GM21786 (cell line): ENCODE data around the gene PCOLCE2.
"Not testable (repeated sequence)": the region's sequence is repeated elsewhere in the genome, so short reads cannot be mapped to it uniquely, and the experiment has no call there.

Experiments
- ATAC-seq: cut with Tn5 transposase; IDR thresholded peaks from one replicate; pipeline ENCODE4 v1.9.1; 2021; ENCODE audit not compliant: unreplicated experiment

The PCOLCE2 gene

DNA sequence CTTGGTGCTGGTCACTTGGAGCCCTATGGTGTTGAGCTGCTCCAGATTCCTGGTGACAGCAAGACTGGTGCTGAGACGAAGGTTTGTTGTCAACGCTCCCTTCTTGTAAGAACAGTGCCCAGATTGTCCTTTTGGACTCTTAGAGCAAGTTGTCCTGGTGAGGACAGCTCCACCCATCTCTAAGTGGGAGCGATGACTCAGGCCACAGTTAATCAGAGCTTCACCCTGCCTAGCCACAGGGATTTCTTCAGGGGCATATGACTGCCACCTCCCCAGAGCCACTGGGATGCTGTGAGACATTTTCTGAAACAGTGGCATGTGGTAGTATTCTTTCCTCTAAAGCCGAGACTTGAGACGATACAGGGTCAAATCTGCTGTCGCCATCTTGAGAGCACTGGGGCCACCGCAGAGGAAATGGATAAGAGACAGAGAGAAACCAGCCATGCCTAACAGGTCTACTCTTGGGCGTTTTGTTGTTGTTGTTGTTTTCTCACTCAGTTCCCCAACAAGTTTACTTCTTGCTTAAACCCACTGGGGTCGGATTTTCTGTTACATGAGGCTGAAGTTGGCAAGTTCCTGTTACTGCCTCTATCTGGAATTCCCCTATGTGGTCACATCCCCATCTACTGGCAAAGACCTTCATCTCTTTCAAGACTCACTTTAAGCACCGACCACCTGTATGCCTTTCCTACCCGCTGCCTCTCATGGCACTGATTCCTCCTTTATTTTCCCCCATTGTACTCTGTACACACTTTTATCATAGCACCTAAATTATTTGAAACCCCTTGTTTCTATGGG is 16.0 kb upstream of the PCOLCE2 start:
- no peak for ATAC-seq

DNA sequence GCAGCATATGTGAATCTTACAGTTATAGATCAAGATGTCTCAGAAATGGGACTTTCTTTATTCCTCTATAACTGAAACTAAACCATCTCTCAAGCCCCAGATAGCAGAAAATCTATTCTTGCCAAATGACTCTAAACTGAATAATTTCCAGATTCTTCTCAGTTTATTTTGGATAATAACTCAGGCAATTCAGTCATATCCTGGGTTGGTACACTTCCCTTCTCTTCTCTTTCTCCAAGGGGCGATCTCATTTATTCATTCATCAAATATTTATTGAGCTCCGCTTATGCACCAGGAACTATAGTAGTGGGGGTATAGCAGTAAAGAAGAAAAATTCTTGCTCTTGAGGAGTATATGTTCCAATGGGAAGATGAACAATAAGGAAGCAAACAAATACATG is 13.5 kb upstream of the PCOLCE2 start:
- ATAC-seq = no peak

DNA sequence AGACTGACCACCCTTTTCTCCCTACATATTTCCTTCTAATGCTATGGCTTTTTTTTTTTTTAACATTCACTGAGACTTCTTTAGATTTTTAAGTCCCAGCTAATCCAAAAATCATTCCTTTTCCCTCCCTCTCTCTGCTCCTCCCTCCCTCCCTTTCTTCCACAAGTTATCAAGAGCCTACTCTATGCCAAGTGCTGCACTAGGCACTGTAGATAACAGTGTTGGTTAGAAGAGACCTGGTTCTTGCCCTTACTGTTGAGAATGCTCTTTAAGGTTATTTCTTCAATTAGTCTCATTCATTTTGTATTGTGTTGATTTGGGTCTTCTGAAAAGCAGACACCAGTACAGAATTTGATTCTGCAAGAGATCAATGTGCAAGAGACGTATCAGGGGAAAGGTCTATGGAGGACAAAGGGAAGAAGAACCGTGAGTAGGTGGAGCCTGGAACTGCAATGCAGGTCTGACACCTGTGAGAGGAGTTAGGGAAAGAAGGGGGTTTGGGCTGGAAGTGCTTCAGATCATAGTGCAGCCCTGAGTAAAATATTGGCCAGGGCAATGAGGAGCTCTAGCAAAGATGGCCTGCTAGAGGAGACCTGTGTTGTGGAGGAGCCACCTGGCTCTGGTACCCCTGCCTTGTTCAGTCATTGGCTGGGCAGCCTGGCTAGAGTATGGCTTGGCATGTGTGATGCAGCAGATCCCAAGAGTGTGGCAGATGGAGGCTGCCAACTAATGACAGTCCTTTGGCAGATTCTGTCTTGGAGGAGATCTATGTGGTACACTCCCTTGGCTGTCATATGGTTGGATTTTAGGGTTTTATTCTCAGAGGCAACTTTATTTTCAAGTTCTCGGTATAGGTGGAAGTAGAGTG is 9.7 kb upstream of the PCOLCE2 start:
- no peak for ATAC-seq

DNA sequence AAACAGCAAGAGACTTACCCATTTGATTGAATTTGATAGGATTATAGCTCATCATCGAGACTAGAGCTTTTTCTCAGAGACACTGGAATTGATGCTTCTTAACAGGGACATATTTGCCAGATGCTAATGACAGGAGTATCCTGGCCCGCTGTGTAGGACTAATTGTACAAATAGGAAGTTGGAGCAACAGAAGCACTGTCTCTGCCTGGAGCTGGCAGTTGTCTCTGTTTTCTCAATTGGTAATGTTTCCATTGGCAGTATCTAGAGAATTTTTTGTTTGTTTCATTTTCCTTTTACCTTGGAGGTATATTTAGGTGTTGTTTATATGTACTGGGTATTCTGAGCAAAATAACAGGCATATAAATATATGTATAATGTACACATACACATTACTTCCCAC is 8.9 kb upstream of the PCOLCE2 start:
- no peak for ATAC-seq

DNA sequence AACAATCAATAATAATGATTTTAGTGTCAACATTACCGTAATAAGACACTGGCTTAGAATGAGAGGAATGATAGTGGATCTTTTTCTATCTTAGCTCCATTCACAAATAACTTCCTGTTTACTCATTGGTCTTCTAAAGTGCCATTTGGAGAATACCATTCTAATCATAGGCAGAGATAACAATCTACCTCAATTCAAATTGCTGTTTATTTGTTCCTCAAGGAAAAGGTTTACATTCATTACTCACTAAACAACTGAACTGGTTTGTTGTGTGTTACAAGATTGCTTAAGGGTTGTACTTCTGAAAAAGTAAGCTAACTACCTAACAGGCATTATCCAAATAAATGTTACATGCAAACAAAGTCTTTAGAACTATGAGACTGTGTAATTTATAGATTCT is 8.1 kb upstream of the PCOLCE2 start:
- ATAC-seq = no peak

DNA sequence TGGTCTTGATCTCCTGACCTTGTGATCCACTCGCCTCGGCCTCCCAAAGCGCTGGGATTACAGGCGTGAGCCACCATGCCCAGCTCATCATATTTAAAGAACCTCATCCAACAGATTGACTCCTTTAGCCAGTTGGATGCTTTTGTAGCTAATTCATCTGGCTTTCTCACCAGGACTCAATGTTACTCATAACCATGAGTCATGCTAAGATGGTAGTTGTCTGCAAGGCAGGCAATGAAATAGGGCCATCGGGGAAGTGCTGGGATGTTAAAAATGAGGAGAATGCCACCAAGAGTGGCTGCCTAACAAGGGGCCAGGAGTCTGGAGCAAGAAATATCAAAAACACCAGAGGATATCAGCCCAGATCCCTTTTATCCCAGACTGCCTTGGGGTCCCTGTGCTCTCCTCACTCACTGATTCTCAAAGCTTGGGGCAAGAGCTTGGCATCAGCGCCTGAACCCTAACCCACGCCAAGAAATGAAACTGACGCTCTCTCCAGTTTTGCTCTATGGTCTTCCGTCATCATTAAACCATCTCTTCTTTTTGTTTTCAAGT is 7.4 kb upstream of the PCOLCE2 start:
- ATAC-seq = no peak

DNA sequence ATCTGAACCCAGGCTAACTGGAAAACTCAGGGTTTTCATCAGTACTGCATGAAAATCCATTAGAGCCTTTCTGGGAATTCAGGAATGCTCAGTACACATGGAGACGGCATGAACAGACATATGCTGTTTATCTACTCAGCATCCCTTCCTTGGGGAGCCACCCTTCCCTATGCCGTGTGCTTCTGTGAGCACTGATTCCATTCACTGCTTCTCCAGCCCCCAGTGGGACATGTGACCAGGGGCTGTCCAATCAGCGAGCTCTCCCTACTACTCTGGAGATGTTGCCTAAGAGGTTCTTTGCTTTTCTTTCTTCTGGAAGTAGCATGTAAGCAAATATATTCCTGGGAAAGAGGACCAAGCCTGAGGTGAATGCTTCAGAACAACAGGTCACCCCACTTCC is 5.6 kb upstream of the PCOLCE2 start:
- no peak for ATAC-seq

DNA sequence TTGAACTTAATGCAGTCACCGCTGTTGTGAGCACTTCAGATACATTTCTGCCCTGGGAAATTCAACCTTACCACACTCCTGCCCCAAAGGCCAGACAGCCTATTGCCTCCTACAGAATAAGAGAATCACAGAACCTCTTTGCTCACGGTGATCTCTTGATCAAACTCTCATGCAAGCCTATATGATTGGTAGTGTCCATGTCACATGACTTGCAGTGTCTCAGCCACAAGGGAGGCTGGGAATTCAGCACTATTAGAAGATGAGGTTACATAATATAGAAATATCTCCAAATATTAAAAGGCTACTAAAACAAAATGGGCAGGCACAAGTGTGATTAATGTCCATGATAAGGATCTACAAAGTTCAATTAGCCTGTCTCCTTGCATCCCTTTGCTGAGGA is 3.8 kb upstream of the PCOLCE2 start:
- ATAC-seq = no peak

DNA sequence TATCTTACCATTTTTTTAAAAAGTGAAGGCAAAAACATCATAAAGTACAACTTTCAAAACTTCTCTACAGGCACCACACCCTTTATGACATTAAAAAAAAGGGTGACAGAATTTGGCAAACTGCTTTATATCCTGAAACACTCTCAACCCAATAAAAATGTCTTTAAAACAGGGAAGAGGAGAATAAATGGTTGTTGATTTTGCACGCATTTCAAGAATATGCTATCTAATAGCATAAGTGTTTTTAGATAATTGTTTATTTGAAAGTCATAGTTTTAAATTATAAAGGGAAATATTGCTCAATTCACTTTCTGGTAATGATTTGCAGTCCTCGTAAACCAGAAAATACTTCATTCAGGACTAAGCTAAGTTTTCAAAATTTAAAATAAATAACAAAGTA is 1.7 kb upstream of the PCOLCE2 start:
- no peak for ATAC-seq

DNA sequence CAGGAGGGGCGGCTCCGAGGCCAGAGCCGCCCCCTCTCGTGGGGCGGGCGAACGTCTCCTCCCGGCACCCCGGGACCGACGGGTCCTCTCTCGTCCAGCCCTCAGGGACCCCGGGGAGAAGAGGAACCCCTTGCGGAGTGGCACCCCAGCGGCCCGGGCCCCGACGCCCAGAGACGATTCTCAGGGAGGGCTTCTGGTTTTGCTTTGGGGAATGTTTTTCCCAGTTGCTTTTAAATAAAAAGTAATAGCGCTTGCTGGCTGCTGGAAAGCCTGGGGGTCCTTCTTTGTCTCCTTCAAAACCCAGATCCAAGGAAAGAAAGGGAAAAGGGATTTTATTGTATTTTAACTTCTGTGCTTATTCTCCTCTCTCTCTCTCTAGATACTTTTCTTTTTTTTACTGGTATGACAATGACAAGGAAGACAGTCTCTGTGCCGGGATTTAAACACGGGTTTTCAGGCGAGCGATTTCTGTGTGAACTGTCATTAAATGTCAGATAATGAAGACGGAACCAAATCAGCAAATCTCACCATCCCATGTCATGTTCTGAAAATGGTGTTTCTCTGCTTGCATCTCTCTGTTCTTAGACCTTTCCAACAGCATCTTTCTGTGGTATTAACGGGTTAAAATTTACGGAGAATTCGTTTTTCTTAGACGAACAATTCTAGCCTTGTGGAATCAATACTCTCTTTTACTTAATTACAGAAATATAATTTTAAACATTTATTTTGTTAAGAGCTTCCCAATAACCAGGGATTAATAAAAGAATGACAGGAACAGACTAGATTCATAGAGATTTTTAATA is 530 bp upstream of the PCOLCE2 start:
- ATAC-seq = no peak

DNA sequence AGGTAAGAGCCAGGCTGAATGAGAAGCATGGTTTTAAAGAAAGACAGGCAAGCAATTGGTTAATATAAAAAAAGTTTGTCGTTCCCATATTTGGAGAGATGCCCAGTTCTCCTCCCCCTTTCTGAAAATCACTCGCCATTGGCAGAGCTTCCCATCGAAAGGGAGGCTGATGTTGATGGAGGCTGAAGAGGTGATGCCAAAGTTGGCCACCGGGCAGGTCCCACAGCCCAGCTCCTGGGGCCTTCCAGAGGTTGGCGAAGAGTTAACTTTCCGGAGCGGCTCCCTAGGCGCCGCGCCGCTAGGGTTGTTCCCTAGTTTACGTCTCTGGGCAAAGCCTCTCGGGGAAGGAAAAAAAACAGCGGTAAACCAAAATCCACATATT is 793 bp downstream of the PCOLCE2 start:
- no peak for ATAC-seq

DNA sequence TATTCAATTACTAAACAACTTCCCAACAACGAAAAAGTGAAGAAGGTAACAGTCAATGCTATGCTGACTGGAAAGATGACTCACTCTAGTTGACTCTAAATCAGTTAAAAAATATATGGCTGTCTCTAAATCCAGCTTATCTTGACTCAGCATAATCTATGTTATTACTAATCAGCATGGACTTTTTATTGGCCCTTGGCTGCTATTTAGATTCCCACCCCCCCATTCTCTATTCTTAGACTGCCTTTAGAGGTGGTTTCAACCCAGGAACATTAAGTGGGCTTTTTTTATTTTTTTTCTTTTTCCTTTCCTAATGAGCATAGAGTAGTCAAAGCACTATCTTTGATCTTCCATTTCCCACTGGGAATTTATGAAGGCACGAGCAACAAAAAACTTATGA is 1.9 kb downstream of the PCOLCE2 start:
- ATAC-seq = no peak

DNA sequence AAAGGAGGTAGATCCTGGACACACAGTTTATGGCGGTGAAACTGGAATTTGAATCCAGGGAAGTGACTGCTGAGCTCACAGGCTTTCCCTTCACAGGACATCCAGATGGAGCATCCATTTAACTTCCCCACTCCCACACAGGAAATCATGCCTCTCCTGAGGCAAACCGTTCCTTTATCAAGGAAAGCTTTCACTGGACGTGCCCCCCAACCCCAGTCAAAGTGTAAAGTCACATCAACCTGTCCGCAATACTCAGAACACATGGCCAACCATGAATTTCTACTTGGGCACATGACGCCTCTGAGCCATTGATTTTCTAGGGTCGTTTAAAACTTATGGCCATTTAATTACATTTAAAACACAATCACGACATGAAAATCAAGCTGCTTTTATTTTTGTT is 2.9 kb downstream of the PCOLCE2 start:
- no peak for ATAC-seq

DNA sequence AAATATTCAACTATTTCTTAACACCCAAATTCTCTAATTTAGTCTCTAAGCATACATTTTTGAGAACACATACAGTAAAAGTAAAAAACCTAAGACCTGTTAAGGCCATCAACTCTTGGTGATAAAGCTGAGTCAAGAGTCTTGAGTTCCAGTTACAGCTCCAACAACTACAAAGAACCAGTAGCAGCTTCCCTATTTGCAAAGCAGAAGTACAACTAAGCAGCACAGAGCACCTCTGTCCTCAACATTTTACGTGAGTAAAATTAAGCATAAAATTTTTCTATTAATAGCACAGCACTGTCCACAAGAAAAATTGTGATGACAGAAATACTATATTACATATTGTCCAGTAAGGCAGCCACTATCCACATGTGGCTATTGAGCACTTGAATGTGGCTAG is 4.4 kb downstream of the PCOLCE2 start:
- no peak for ATAC-seq

DNA sequence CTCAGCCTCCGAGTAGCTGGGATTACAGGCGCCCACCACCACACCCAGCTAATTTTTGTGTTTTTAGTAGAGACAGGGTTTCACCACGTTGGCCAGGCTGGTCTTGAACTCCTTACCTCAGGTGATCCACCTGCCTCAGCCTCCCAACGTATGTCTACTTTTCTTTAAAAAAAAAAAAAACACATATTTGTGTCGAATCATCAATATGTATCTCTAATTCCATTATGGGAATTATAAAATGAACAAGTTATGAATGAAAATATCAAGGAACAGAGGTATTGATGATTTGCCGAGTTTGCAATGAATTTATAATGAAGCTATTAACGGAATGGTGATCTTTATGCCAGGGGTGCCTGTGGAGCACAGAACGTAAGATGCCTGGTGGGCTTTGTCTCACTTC is 5.3 kb downstream of the PCOLCE2 start:
- not testable (repeated sequence) for ATAC-seq

DNA sequence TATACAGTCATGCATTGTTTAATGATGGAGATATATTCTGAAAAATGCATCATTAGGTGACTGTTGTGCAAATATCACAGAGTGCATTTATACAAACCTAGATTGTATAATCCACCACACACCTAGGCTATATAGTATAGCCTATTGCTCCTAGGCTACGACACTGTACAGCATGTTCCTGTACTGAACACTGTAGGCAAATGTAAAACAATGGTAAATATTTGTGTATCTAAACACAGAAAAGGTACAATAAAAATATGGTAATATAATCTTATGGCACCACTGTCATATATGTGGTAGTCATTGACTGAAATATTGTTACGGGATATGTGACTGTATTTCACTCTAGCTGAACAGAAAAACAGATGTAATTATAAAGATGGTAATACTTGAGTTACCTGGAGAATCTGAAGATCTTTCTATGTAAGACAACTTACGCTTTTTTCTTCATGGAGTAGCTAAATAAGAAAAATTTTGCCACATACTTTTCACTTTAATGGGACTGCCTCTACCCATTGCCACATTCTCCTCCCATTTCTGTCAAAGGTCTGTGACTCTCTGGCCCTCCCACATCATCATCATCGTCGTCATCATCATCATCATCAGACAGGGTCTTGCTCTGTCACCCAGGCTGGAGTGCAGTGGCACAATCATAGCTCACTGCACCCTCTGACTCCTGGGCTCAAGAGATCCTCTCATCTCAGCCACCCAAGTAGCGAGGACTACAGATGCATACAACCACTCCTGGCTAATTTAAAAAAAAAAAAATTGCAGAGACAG is 7.2 kb downstream of the PCOLCE2 start:
- ATAC-seq = no peak

DNA sequence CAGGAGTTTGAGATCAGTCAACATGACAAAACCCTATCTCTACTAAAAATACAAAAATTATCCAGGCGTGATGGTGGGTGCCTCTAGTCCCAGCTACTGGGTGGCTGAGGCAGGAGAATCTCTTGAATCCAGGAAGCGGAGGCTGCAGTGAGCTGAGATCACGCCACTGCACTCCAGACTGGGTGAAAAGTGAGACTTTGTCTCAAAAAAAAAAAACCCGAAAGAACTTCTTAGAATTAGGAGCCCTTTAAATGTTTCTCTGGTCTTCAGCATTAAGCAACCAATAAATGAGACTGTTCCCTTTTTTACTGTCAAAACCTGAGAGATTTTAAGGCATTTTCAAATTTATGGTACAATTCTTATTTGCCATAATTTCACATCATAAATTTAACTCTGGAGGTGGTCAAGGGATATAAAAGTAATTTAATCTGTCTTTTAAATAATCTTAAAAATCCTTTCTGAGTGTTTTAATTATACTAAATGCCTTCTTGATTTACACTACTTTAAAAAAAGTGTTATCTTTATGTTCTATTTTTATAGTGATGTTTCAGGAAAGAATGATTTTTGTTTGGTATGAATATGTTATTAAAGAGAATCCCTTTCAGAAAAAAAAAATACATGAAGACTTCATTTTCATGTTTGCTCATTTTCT is 10.1 kb downstream of the PCOLCE2 start:
- no peak for ATAC-seq

DNA sequence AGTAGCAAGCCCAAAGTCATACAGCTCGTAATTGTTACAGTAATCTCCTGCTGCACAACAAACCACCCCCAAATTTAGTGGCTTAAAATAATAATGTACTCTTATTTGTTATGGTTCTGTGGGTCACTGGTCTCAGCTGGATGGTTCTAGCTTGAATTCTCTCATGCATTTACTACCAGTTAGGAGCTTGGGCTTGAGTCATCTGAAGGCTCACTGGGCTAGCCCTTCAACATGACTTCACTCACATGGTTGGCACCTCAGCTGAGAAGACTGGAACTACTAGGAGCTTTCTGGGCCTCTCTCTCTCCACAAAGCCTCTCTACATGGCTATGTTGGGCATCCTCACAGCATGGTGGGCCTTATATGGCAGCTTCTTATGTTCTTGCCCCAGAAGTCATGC is 12.5 kb downstream of the PCOLCE2 start:
- no peak for ATAC-seq

DNA sequence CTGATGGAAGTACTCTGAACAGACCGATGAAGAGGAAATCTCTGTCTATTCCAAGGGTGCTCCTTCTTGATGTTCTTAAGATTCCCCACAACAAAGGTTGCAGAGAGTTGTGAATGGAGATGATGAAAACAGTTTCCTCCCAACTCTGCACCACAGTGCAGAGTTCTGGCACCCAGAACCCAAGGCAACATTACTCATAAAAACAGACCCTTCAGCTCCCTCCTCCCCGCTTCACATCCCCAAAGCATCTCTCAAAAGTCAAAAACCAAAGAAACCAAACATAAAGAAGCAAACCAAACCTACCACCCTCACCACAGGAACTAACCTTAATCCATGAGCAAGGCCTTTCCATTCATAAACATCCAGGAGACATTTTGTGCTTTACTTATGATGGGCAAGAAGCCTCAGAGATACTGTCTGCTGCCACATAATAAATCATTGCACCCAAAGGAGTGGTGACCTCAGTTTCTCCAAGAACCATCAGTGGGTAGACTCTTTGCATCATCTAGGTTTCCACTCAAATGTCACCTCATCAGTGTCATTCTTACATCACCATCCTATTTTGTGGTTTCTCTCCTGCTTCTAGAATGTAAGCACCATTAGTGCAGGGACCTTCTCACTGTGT is 13.2 kb downstream of the PCOLCE2 start:
- ATAC-seq = no peak

DNA sequence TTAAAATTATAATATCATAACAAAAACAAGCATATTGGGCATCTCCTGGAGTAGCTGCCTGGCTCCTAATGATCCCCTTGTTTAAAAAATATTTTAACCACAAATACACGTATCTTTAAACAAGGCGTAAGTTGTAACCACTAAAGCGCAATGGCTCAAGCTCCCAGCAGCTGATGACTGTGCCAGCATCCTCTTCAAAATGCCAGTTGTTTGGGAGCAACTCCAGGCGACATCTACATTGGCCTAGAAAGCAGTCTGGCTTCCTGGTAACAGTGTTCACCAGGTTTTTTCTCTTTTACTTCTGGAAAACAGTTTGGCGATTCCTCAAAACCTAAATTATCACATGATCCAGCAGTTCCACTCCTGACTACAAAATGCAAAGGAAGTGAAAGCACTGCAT is 13.8 kb downstream of the PCOLCE2 start:
- no peak for ATAC-seq
